CD14-positive monocyte (primary cell): ENCODE measurements around the gene TBPL1. TPM values are rescaled to one million over a fixed set of nuclear protein-coding genes. Genes with fewer than 3 reads are reported as not detected.

Experiments used
- DNase-seq, 3 donors: peaks; one replicate each; pipeline ENCODE4 v3.0.0-alpha.2; 2011 to 2022
- H2AFZ ChIP-seq: 2 replicates; pipeline ENCODE4 v1.6.0; 2012; ENCODE audit warnings: mild to moderate bottlenecking, low read depth, low read length, inconsistent platforms; ENCODE audit not compliant: insufficient read depth, poor library complexity, severe bottlenecking
- H3K27ac ChIP-seq, 2 donors: 1 replicate in 1 of 2; 2 replicates in 1 of 2; pipeline ENCODE4 v1.5.1; 2012 to 2013; ENCODE audit warnings: low read length in 2 of 2, control low read depth in 1 of 2, inconsistent platforms in 1 of 2, low read depth in 1 of 2, mild to moderate bottlenecking in 1 of 2
- H3K27me3 ChIP-seq, 2 donors: one replicate each; pipeline versions ENCODE4 v1.6.0 to v1.6.1; 2011 to 2013; ENCODE audit warnings: low read length in 2 of 2; ENCODE audit not compliant: control insufficient read depth in 2 of 2, insufficient read depth in 2 of 2
- H3K36me3 ChIP-seq, 2 donors: replicated peaks in 1 of 2; 1 replicate in 1 of 2; 2 replicates in 1 of 2; pipeline versions ENCODE4 v1.5.1 to v1.6.1; 2012 to 2013; ENCODE audit warnings: low read length in 2 of 2, control low read depth in 1 of 2, inconsistent platforms in 1 of 2, mild to moderate bottlenecking in 1 of 2; ENCODE audit not compliant: insufficient read depth in 2 of 2, control insufficient read depth in 1 of 2
- H3K4me1 ChIP-seq, 2 donors: 1 replicate in 1 of 2; 2 replicates in 1 of 2; pipeline versions ENCODE4 v1.5.1 to v1.6.1; 2012 to 2013; ENCODE audit warnings: low read length in 2 of 2, control low read depth in 1 of 2, inconsistent platforms in 1 of 2, mild to moderate bottlenecking in 1 of 2, moderate library complexity in 1 of 2; ENCODE audit not compliant: insufficient read depth in 2 of 2, control insufficient read depth in 1 of 2
- H3K4me2 ChIP-seq: replicated peaks from 2 replicates; pipeline ENCODE3; 2012; ENCODE audit warnings: low read length, moderate library complexity, mild to moderate bottlenecking; ENCODE audit not compliant: poor library complexity, severe bottlenecking; ENCODE audit errors: extremely low read depth
- H3K4me3 ChIP-seq, 3 experiments: fragments of 200-600 bp in 1 of 3; sonication (generic) in 1 of 3; replicated peaks in 1 of 3; 1 replicate in 2 of 3; 2 replicates in 1 of 3; pipeline ENCODE4 v1.5.1; 2011 to 2013; ENCODE audit warnings: low read length in 3 of 3, mild to moderate bottlenecking in 3 of 3, control low read depth in 2 of 3, low read depth in 2 of 3, inconsistent platforms in 1 of 3, moderate library complexity in 1 of 3
- H3K79me2 ChIP-seq: 2 replicates; pipeline ENCODE4 v1.6.0; 2012; ENCODE audit warnings: mild to moderate bottlenecking, control low read depth, inconsistent platforms, low read length, moderate library complexity; ENCODE audit not compliant: insufficient read depth
- H3K9ac ChIP-seq: 2 replicates; pipeline ENCODE4 v1.6.0; 2017; ENCODE audit warnings: low read length, mild to moderate bottlenecking; ENCODE audit not compliant: insufficient read depth, poor library complexity, severe bottlenecking
- H3K9me3 ChIP-seq, 2 donors: replicated peaks in 1 of 2; 1 replicate in 1 of 2; 2 replicates in 1 of 2; pipeline versions ENCODE4 v1.5.1 to v1.6.1; 2012 to 2013; ENCODE audit warnings: low read length in 2 of 2, control low read depth in 1 of 2; ENCODE audit not compliant: control insufficient read depth in 1 of 2, insufficient read depth in 1 of 2
- H4K20me1 ChIP-seq: 2 replicates; pipeline ENCODE4 v1.6.0; 2012; ENCODE audit warnings: mild to moderate bottlenecking, low read length, control low read depth, moderate library complexity; ENCODE audit not compliant: insufficient read depth
- H3K27ac Mint-ChIP-seq, 7 donors: one replicate each; pipeline ENCODE4 v1.8.0; 2020; ENCODE audit warnings: mild to moderate bottlenecking in 7 of 7, mixed read lengths in 7 of 7, moderate library complexity in 6 of 7, inconsistent platforms in 2 of 7
- H3K27me3 Mint-ChIP-seq, 3 donors: one replicate each; pipeline ENCODE4 v1.8.0; 2021 to 2022; ENCODE audit warnings: low read depth in 3 of 3, mild to moderate bottlenecking in 3 of 3, mixed read lengths in 3 of 3, moderate library complexity in 3 of 3, inconsistent platforms in 1 of 3
- H3K36me3 Mint-ChIP-seq, 2 donors: one replicate each; pipeline ENCODE4 v1.8.0; 2020; ENCODE audit warnings: mixed read lengths in 2 of 2, inconsistent platforms in 1 of 2, mild to moderate bottlenecking in 1 of 2
- H3K4me1 Mint-ChIP-seq: one replicate; pipeline ENCODE4 v1.8.0; 2020; ENCODE audit warnings: mild to moderate bottlenecking, mixed read lengths
- H3K4me3 Mint-ChIP-seq, 2 donors: one replicate each; pipeline ENCODE4 v1.8.0; 2020; ENCODE audit warnings: mild to moderate bottlenecking in 2 of 2, mixed read lengths in 2 of 2, moderate library complexity in 1 of 2
- H3K9me3 Mint-ChIP-seq, 7 donors: one replicate each; pipeline ENCODE4 v1.8.0; 2020 to 2022; ENCODE audit warnings: mixed read lengths in 7 of 7, mild to moderate bottlenecking in 6 of 7, moderate library complexity in 6 of 7, inconsistent platforms in 2 of 7
- WGBS: methylation state at CpG from one replicate; pipeline ENCODE4 v1.1.5; 2013; ENCODE audit warnings: missing lambda C conversion rate; ENCODE audit not compliant: insufficient coverage; 5-methylcytosine and 5-hydroxymethylcytosine counted together
- intact Hi-C, 2 donors: fragments of 100-400 bp; cut with micrococcal nuclease; formaldehyde crosslinking; loops; one replicate each; pipeline versions ENCODE4 v1.15.0 to v1.15.1; 2023
- polyA plus RNA-seq, 3 donors: library from polyadenylated mRNA; depleted of rRNA in 1 of 3; unstranded in 2 of 3; stranded (reverse) in 1 of 3; fragments of 300-500 nt in 2 of 3; fragments of >200 nt in 1 of 3; fragmentation: Illumina TruSeq in 2 of 3; gene quantifications; 1 replicate in 2 of 3; 2 replicates in 1 of 3; pipeline ENCODE4 v1.2.3, GENCODE V29; 2012 to 2021
- TF ChIP-seq, protein P1 (sequence below): fragments of 200-600 bp; IDR thresholded peaks from one replicate; pipeline ENCODE4 v1.8.0; 2022; ENCODE audit warnings: antibody characterized with exemption, mild to moderate bottlenecking

Gene TBPL1
- polyA plus RNA-seq, 3 donors = 22.0 to 35.6 (median 35.5) TPM

DNA sequence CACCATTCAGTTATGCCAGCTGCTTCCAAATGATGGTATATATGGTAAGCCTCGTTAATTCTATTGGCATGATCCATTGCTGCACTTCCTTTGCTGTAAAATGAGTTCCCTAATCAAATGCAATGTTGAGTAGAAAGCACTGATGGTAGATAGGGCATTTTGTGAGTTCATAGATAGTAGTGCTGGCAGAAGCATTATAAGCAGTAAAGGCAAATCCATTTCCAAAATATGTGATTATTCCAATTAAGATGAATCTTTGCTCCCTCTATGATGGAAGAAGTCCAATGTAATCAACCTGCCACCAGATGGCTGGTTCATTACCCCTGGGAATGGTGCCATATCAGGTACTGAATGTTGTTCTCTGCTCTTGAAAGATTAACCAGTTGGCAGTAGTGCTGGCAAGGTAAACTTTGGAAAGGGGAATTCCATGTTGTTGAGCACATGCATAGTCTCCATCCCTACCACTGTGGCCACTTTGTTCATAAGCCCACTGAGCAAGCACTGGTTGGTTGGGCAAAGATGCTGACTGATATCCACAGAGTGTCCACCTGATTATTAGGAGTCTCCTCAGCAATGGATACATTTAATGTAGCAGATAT is 5.6 kb upstream of the TBPL1 start:
- WGBS = no CpG with 5 or more reads among the region's 1 CpG
- H3K36me3 ChIP-seq = no peaks in the 10 kb centered on the region
- Mint-ChIP-seq H3K36me3 (no peaks in the 10 kb centered on the region), H3K4me3 (no peak overlapping the region), H3K9me3 (peaks cover 0 to 2% (median 0%) of the 10 kb centered on the region in 7 donors), H3K27me3 (peaks cover 7 to 11% (median 9%) of the 10 kb centered on the region in 3 donors), H3K4me1 (peaks cover 7% of the 10 kb centered on the region), H3K27ac (no peak overlapping the region)
- H3K27me3 ChIP-seq = peaks cover 0 to 2% of the 10 kb centered on the region in 2 donors
- H3K4me1 ChIP-seq = peaks cover 4 to 11% of the 10 kb centered on the region in 2 donors
- no peaks in the 10 kb centered on the region for H3K9me3 ChIP-seq
- TF ChIP-seq, protein P1, sequence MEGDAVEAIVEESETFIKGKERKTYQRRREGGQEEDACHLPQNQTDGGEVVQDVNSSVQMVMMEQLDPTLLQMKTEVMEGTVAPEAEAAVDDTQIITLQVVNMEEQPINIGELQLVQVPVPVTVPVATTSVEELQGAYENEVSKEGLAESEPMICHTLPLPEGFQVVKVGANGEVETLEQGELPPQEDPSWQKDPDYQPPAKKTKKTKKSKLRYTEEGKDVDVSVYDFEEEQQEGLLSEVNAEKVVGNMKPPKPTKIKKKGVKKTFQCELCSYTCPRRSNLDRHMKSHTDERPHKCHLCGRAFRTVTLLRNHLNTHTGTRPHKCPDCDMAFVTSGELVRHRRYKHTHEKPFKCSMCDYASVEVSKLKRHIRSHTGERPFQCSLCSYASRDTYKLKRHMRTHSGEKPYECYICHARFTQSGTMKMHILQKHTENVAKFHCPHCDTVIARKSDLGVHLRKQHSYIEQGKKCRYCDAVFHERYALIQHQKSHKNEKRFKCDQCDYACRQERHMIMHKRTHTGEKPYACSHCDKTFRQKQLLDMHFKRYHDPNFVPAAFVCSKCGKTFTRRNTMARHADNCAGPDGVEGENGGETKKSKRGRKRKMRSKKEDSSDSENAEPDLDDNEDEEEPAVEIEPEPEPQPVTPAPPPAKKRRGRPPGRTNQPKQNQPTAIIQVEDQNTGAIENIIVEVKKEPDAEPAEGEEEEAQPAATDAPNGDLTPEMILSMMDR = no peak
- no peak for DNase-seq
- H2AFZ ChIP-seq = no peak overlapping the region
- no peaks in the 10 kb centered on the region for H4K20me1 ChIP-seq
- H3K9ac ChIP-seq = no peak overlapping the region
- H3K27ac ChIP-seq = no peak overlapping the region
- no peak overlapping the region for H3K4me3 ChIP-seq
- peaks cover 4% of the 10 kb centered on the region for H3K79me2 ChIP-seq
- intact Hi-C loops = no loop called here
- H3K4me2 ChIP-seq = no peak overlapping the region

DNA sequence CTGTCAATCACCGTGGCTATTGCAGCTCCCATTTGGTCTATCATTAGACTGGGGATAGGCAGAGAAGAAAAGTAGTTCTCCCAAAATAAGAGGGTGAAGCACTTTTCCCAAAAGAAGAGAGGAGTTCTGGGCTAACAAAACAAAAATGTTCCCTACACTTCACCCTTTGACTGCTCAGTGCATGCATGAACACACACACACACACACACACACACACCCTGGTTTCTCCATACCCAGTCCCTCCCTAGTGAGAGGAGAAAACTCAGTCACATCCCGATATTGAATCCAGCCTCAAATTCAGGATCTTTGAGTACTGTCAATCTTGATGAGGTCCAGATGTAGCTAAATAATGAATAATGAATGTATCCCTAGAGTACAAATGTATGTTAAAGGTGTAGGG is 4.6 kb upstream of the TBPL1 start:
- H3K27me3 ChIP-seq = peaks cover 0 to 2% of the 10 kb centered on the region in 2 donors
- intact Hi-C loops = no loop called here
- H4K20me1 ChIP-seq = no peaks in the 10 kb centered on the region
- H3K79me2 ChIP-seq = peaks cover 9% of the 10 kb centered on the region
- no CpG with 5 or more reads among the region's 2 CpGs for WGBS
- Mint-ChIP-seq H3K27ac (no peak overlapping the region), H3K36me3 (no peaks in the 10 kb centered on the region), H3K4me3 (no peak overlapping the region), H3K9me3 (peaks cover 0 to 2% (median 0%) of the 10 kb centered on the region in 7 donors), H3K4me1 (peaks cover 7% of the 10 kb centered on the region), H3K27me3 (peaks cover 7 to 11% (median 9%) of the 10 kb centered on the region in 3 donors)
- no peak overlapping the region for H3K27ac ChIP-seq
- no peak for DNase-seq
- H3K4me3 ChIP-seq = no peak overlapping the region
- H3K36me3 ChIP-seq = no peaks in the 10 kb centered on the region
- no peaks in the 10 kb centered on the region for H3K9me3 ChIP-seq
- H3K4me1 ChIP-seq = peaks cover 5 to 12% of the 10 kb centered on the region in 2 donors
- H3K4me2 ChIP-seq = no peak overlapping the region
- no peak overlapping the region for H3K9ac ChIP-seq
- H2AFZ ChIP-seq = no peak overlapping the region
- TF ChIP-seq, protein P1 = no peak
